ENCODE measurements around the gene ANKH.

Gene ANKH

GRCh38 chr5:14759744-14760547 is 111.6 kb downstream of the ANKH start:
- DNase-seq (ENCODE audit: extremely low read depth, low read depth): no peak
- TF ChIP-seq CTCF (IDR thresholded peaks at IDR 0.05; ENCODE audit: low read depth, low read length): no peak

GRCh38 chr5:14757850-14758249 is 113.7 kb downstream of the ANKH start:
- DNase-seq (ENCODE audit: extremely low read depth, low read depth): no peak
- TF ChIP-seq CTCF (IDR thresholded peaks at IDR 0.05; ENCODE audit: low read depth, low read length): no peak

GRCh38 chr5:14756478-14756877 is 115.1 kb downstream of the ANKH start:
- TF ChIP-seq CTCF (IDR thresholded peaks at IDR 0.05; ENCODE audit: low read depth, low read length): no peak
- DNase-seq (ENCODE audit: extremely low read depth, low read depth): no peak

- no peak for TF ChIP-seq CTCF (IDR thresholded peaks at IDR 0.05; ENCODE audit: low read depth, low read length)
- DNase-seq (ENCODE audit: extremely low read depth, low read depth): no peak
These were observed 117.6 kb downstream of the ANKH start for GRCh38 chr5:14753947-14754346.

GRCh38 chr5:14753292-14753691 is 118.3 kb downstream of the ANKH start:
- no peak for DNase-seq (ENCODE audit: extremely low read depth, low read depth)
- TF ChIP-seq CTCF (IDR thresholded peaks at IDR 0.05; ENCODE audit: low read depth, low read length): no peak

GRCh38 chr5:14752497-14753071 is 119.0 kb downstream of the ANKH start:
- DNase-seq (ENCODE audit: extremely low read depth, low read depth): no peak
- TF ChIP-seq CTCF (IDR thresholded peaks at IDR 0.05; ENCODE audit: low read depth, low read length): no peak

GRCh38 chr5:14750712-14751111 is 120.9 kb downstream of the ANKH start:
- DNase-seq (ENCODE audit: extremely low read depth, low read depth): no peak
- no peak for TF ChIP-seq CTCF (IDR thresholded peaks at IDR 0.05; ENCODE audit: low read depth, low read length)

Data from AG09319 (cell line).